Ovary (tissue), 9 donors: ENCODE data around the gene DDX54. TPM values are rescaled to one million over a fixed set of nuclear protein-coding genes. Genes with fewer than 3 reads are reported as not detected.

Experiments used
- DNase-seq, 5 donors: peaks; one replicate each; pipeline ENCODE4 v3.0.0-alpha.2; 2019 to 2020
- H3K27ac ChIP-seq, 2 donors: fragments of 200-600 bp; one replicate each; pipeline versions ENCODE4 v1.5.1 to v1.8.0; 2019 to 2022
- H3K27me3 ChIP-seq: fragments of 200-600 bp; one replicate; pipeline ENCODE4 v1.8.0; 2022
- H3K36me3 ChIP-seq: fragments of 200-600 bp; sonication (generic); one replicate; pipeline ENCODE4 v1.5.1; 2019
- H3K4me1 ChIP-seq: one replicate; pipeline ENCODE4 v1.8.1; 2013; ENCODE audit warnings: mild to moderate bottlenecking, moderate library complexity; ENCODE audit not compliant: insufficient read depth
- H3K4me3 ChIP-seq: fragments of 200-600 bp; sonication (generic); one replicate; pipeline ENCODE4 v1.5.1; 2017
- H3K9me3 ChIP-seq, 2 donors: fragments of 200-600 bp in 1 of 2; sonication (generic) in 1 of 2; one replicate each; pipeline versions ENCODE4 v1.5.1 to v1.8.1; 2013 to 2019; ENCODE audit warnings: mild to moderate bottlenecking in 1 of 2, moderate library complexity in 1 of 2
- EP300 ChIP-seq: sonication (generic); formaldehyde crosslinking; IDR thresholded peaks from one replicate; pipeline ENCODE4 v1.6.1; 2017; ENCODE audit warnings: antibody characterized with exemption
- POLR2A ChIP-seq: fragments of 450-650 bp; IDR thresholded peaks from one replicate; pipeline ENCODE4 v1.6.1; 2017; ENCODE audit warnings: antibody characterized with exemption, mild to moderate bottlenecking, moderate library complexity
- WGBS, 3 donors: extraction: QIAGEN DNeasy Blood & Tissue Kit in 1 of 3; methylation state at CpG; one replicate each; pipeline versions ENCODE4 v1.1.5 to v1.1.7; 2013 to 2017; 5-methylcytosine and 5-hydroxymethylcytosine counted together
- intact Hi-C, 4 donors: fragments of 100-400 bp; cut with DNase I; formaldehyde crosslinking; loops; one replicate each; pipeline versions ENCODE4 v1.11.0 to v1.15.1; 2022 to 2023
- polyA plus RNA-seq, 2 donors: library from polyadenylated mRNA; stranded (reverse); fragments of 200-250 nt in 1 of 2; fragments of 350-450 nt in 1 of 2; fragmentation: Illumina TruSeq in 1 of 2; extraction: RNeasy Lipid Tissue Mini Kit (QIAGEN cat#74804) in 1 of 2; gene quantifications; one replicate each; pipeline ENCODE4 v1.2.3, GENCODE V29; 2013 to 2014
- total RNA-seq, 7 donors: library from RNA; depleted of rRNA in 2 of 7; stranded (reverse); fragments of >200 nt in 2 of 7; fragmentation: NEBNext Ultra II Directional in 3 of 7; extraction: Animal tissue kit (Norgen Biotek cat#: 25700) in 3 of 7; gene quantifications; one replicate each; pipeline versions ENCODE4 v1.1.0 to v1.2.4, GENCODE V29; 2016 to 2023
- TF ChIP-seq, protein P1 (sequence below), 3 donors: fragments of 450-650 bp in 2 of 3; fragments of 200-600 bp in 1 of 3; IDR thresholded peaks; one replicate each; pipeline versions ENCODE4 v1.5.1 to v1.8.0; 2016 to 2022; ENCODE audit warnings: antibody characterized with exemption in 3 of 3, mild to moderate bottlenecking in 1 of 3
- donor health status: DM: no; HTN: no; CAD: no; lungs with moderate emphysema.
- donor health status: DM: no; HTN: no; CAD: no.
- donor health status: Bipolar disorder and iron deficiency.
- donor health status: DM: yes; HTN: yes; CAD: no.
- donor health status: DM: no; HTN: no; CAD: no.
- donor health status: DM: yes; HTN: yes; CAD: no.

DDX54 gene
- total and polyA plus RNA-seq, 9 donors: 10.8 to 77.5 (median 59.4) TPM

DNA sequence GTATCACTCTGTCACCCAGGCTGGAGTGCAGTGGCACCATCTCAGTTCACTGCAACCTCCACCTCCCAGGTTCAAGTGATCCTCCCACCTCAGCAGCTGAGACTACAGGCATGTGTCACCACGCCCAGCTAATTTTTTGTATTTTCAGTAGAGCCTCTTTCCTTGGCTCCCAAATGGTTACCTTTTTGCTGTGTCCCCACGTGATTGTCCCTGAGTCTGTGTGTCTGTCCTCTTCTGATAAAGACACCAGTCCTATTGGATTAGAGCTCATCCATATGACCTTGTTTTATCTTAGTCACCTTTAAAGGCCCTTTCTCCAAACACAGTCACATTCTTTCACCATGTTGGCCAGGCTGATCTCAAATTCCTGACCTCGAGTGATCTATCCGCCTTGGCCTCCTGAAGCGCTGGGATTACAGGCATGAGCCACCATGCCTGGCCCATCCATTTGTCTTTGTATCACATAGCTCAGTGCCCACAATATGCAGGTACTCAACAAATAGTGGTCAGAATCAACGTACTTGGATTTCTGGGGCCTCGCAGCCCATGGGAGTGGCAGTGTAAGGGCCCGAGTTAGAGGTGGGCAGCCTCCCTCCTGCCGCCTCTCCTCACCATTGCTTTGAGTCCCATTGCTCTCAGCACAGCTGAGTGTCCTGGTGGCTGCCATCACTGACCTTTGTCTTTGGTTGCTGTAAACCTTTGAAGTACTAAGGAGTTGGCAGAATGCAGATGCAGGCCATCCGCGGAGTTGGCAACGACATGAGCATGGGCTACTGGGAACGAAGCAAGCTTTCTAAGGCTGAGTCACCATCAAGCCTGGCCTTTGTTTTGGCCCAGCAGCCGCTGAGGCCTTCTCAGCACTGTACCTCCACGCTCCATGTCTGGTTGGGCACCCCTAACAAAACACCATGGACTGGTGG, 45.3 kb upstream of the DDX54 start:
- Histone ChIP-seq H3K4me3 (no peak overlapping the region), H3K36me3 (no peaks in the 10 kb centered on the region), H3K27ac (no peak overlapping the region), H3K9me3 (no peaks in the 10 kb centered on the region), H3K4me1 (peaks cover 8% of the 10 kb centered on the region), H3K27me3 (no peaks in the 10 kb centered on the region)
- 91 to 93% (median 92%) methylated on average over 15 of the region's 15 CpGs for WGBS, 3 donors
- no peak for DNase-seq
- intact Hi-C loops: no loop called here
- TF ChIP-seq POLR2A: no peak

DNA sequence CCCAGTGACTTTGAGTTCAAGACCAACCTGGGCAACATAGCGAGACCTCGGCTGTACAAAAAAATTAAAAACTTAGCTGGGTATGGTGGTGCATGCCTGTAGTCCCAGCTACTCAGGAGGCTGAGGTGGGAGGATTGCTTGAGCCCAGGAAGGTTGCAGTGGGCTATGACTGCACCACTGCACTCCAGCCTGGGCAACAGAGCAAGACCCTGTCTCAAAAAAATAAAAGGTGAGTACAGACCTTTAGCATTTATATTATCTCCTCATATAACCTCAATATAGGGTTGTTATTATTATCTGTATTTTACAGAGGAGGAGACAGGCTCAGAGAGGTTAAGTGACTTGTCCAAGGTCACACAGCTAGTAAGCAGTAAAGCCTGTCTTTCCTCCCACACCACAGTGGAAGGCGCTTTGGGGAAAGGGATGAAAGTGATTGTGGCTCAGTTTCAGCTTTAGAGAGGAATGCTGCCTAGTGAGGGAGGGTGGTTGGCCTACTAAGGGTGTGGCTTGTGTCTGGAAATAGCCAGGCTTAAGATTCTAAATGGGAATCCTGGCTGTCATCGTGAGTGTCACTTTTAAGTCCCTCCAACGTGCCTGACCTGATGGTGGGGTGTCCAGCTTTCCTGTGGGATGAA, 43.2 kb upstream of the DDX54 start:
- intact Hi-C loops: no loop called here
- Histone ChIP-seq H3K36me3 (no peaks in the 10 kb centered on the region), H3K27ac (no peak overlapping the region)

DNA sequence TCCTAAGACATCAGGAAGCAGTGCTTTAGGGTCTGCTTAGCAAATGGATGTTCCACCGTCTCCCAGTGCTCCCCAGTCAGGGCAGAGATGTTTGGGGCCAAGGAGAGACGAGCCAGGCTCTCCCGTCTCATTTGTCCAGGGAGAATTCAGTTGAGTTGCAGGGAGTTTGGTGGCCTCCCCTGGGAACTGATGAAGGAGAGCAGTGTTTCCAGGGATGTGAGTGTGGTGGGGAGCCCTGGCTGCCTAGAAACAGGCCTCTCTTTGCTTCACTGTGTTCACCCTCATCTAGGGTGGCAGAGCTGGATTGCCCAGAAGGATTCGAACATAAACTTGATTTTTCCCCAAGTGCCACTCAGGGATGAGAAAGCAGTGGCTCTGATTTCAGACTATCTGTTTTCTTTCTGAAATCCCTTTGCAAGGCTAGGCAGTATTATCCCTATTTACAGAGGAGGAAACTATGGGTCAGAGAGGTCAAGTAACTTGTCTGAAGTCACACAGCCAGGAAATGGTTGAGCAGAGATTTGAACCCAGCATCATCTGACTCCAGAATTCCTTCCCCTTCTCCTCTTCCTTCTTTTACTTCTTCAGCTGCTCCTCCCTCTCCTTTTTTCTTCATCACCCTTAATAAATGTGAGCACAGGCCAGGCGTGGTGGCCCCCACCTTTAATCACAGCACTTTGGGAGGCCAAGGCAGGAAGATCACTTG, 42.6 kb upstream of the DDX54 start:
- no peaks in the 10 kb centered on the region for H3K36me3 ChIP-seq
- no peak overlapping the region for H3K27ac ChIP-seq
- H3K4me3 ChIP-seq: no peak overlapping the region
- WGBS, 3 donors: 68 to 80% (median 79%) methylated on average over 5 of the region's 5 CpGs
- no peaks in the 10 kb centered on the region for H3K27me3 ChIP-seq
- intact Hi-C loops: no loop called here
- DNase-seq: no peak
- H3K4me1 ChIP-seq: peaks cover 10% of the 10 kb centered on the region
- TF ChIP-seq, protein P1, sequence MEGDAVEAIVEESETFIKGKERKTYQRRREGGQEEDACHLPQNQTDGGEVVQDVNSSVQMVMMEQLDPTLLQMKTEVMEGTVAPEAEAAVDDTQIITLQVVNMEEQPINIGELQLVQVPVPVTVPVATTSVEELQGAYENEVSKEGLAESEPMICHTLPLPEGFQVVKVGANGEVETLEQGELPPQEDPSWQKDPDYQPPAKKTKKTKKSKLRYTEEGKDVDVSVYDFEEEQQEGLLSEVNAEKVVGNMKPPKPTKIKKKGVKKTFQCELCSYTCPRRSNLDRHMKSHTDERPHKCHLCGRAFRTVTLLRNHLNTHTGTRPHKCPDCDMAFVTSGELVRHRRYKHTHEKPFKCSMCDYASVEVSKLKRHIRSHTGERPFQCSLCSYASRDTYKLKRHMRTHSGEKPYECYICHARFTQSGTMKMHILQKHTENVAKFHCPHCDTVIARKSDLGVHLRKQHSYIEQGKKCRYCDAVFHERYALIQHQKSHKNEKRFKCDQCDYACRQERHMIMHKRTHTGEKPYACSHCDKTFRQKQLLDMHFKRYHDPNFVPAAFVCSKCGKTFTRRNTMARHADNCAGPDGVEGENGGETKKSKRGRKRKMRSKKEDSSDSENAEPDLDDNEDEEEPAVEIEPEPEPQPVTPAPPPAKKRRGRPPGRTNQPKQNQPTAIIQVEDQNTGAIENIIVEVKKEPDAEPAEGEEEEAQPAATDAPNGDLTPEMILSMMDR (IDR thresholded peaks at IDR 0.05): no peak
- TF ChIP-seq POLR2A (no peak), EP300 (no peak)
- H3K9me3 ChIP-seq: no peaks in the 10 kb centered on the region

More for the DNA sequence above, 43.2 kb upstream of the DDX54 start:
- DNase-seq: no peak
- TF ChIP-seq POLR2A: no peak
- TF ChIP-seq EP300: no peak
- TF ChIP-seq, protein P1 (IDR thresholded peaks at IDR 0.05): no peak
- Histone ChIP-seq H3K4me3 (no peak overlapping the region), H3K9me3 (no peaks in the 10 kb centered on the region), H3K27me3 (no peaks in the 10 kb centered on the region), H3K4me1 (peaks cover 8% of the 10 kb centered on the region)
- 54 to 63% (median 62%) methylated on average over 5 of the region's 5 CpGs for WGBS, 3 donors

DNA sequence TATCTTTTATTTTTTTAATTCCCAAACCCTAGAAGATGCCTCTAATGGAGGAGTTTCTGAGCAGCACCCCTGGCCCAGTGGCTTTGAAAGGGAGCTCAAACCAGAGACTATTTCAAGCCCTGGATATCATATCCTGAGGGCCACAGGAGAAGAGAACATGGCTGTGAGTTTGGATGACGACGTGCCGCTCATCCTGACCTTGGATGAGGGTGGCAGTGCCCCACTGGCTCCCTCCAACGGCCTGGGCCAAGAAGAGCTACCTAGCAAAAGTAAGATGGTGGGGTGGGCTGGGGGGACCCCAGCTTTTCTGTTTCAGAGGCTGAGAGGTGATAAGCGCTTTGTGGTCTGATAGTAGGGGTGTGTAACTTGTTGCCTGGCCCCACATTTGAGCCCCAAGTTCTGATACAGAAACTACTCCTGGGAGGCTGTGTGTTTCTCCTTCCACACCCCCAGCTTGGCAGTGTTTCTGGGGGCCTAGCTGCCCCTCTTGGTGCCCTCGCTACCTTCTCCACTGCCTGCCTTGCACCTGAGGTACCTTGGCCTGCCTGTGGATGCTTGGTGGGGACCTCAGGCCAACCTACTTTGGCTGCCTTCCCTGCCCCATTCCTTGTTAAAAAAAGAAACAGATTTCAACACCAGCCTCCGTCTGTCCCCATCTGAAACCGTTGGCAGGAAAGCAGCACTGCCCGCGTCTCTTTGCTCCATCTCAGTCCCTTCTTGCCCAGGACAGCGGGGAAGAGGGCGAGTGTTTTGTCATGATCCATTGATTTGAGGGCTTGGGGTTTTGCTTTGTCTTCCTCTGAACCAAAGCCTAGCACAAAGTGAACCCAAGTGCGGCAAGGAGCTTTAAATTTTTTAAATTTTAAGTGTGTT, 41.7 kb upstream of the DDX54 start:
- Histone ChIP-seq H3K4me1 (peaks cover 13% of the 10 kb centered on the region), H3K4me3 (no peak overlapping the region), H3K36me3 (no peaks in the 10 kb centered on the region), H3K27ac (peak overlapping the region in 1 of 2 donors; percentile 19), H3K9me3 (no peaks in the 10 kb centered on the region), H3K27me3 (no peaks in the 10 kb centered on the region)
- DNase-seq: no peak
- WGBS, 3 donors: 66 to 74% (median 73%) methylated on average over 13 of the region's 13 CpGs
- TF ChIP-seq EP300: no peak
- no peak for TF ChIP-seq POLR2A
- TF ChIP-seq, protein P1 (IDR thresholded peaks at IDR 0.05): no peak
- intact Hi-C loops: no loop called here
